Activated CD8-positive, alpha-beta memory T cell treated with anti-CD3 and anti-CD28 coated beads, Interleukin-2, amount 50 U/mL, for 1 hour (primary cell): ENCODE measurements around the gene TPD52L3.

ENCODE experiments used
- DNase-seq: peaks from one replicate; pipeline ENCODE4 v3.0.0-alpha.2; 2020; ENCODE audit errors: extremely low read depth

TPD52L3 gene

GRCh38 chr9:6328103-6328502 is at the start of gene TPD52L3:
Gene TPD52L3, plus strand, starts transcription at chr9:6328375. Its CDS starts 221 bp downstream, at chr9:6328596.
- DNase-seq, result no peak

GRCh38 chr9:6301858-6302257 is 26.3 kb upstream of the TPD52L3 start:
- DNase-seq, result no peak

- DNase-seq, result no peak
Observed at GRCh38 chr9:6302417-6302816, 25.8 kb upstream of the TPD52L3 start.

- DNase-seq, result no peak
Observed at GRCh38 chr9:6304232-6304631, 23.9 kb upstream of the TPD52L3 start.

GRCh38 chr9:6305954-6306563 is 22.1 kb upstream of the TPD52L3 start:
- no peak for DNase-seq

GRCh38 chr9:6307551-6308096 is 20.6 kb upstream of the TPD52L3 start:
- no peak for DNase-seq

- DNase-seq, result no peak
Observed at GRCh38 chr9:6330958-6331634, 2.9 kb downstream of the TPD52L3 start.

GRCh38 chr9:6334305-6334704 is 6.1 kb downstream of the TPD52L3 start:
- no peak for DNase-seq

- DNase-seq, result no peak
Observed at GRCh38 chr9:6348766-6349165, 20.6 kb downstream of the TPD52L3 start.

GRCh38 chr9:6351737-6352136 is 23.6 kb downstream of the TPD52L3 start:
- DNase-seq, result no peak

GRCh38 chr9:6354072-6354686 is 26.0 kb downstream of the TPD52L3 start:
- DNase-seq, result no peak

- no peak for DNase-seq
Observed at GRCh38 chr9:6355728-6356127, 27.6 kb downstream of the TPD52L3 start.

GRCh38 chr9:6356441-6356840 is 28.3 kb downstream of the TPD52L3 start:
- DNase-seq, result no peak

GRCh38 chr9:6356904-6357303 is 28.7 kb downstream of the TPD52L3 start:
- no peak for DNase-seq

- no peak for DNase-seq
Observed at GRCh38 chr9:6367128-6367890, 39.1 kb downstream of the TPD52L3 start.

- no peak for DNase-seq
Observed at GRCh38 chr9:6368831-6369230, 40.7 kb downstream of the TPD52L3 start.
